Measurements from ENCODE around the gene BAZ1B. TPM values are rescaled to one million over a fixed set of nuclear protein-coding genes. Genes with fewer than 3 reads are reported as not detected.

Gene BAZ1B
- total and polyA plus RNA-seq, 2 of the 4 experiments (the other 2 are of a cell fraction) = 20.2 to 45.0 TPM

GRCh38 chr7:73565675-73566340 lies 43.7 kb upstream of the BAZ1B start:
- no peak overlapping the region for H4K8ac ChIP-seq (ENCODE audit: low read depth in 2 of 2, low read length in 2 of 2)
- dilution Hi-C loops (cut with HindIII; ENCODE audit: low sequenced_read_pairs, unreplicated experiment) (no loop called here), in situ Hi-C loops (cut with MboI; ENCODE audit: low sequenced_read_pairs) (no loop called here), intact Hi-C loops (cut with micrococcal nuclease) (no loop called here)
- H2AFZ ChIP-seq (replicated peaks; ENCODE audit: low read length, poor library complexity) = no peak overlapping the region
- no peak overlapping the region for H3K56ac ChIP-seq (ENCODE audit: extremely low read depth, insufficient read depth, low read length)
- H2BK15ac ChIP-seq (ENCODE audit: low read depth, low read length) = no peak overlapping the region
- H4K91ac ChIP-seq (ENCODE audit: insufficient read depth, low read depth, low read length) = no peak overlapping the region
- H2BK20ac ChIP-seq (ENCODE audit: low read depth, low read length) = no peak overlapping the region
- 0 out of 2 replicates have a peak, but pooled peaks cover 2% of the 10 kb centered on the region for H3K4me1 ChIP-seq (ENCODE audit: control insufficient read depth, insufficient read depth, low read length)
- ChIA-PET POLR2A (ENCODE audit: unreplicated experiment) (no interaction called here), CTCF (no interaction called here)
- ATAC-seq (ENCODE audit: low read depth) (no peak), DNase-seq (no peak)
- H2BK120ac ChIP-seq (ENCODE audit: low read depth, low read length) = no peak overlapping the region
- no peak overlapping the region for H2AK5ac ChIP-seq (ENCODE audit: low read depth, low read length)
- BruUV-seq (replicated peaks) = no TSS peak
- no peaks in the 10 kb centered on the region for H3K27me3 ChIP-seq (ENCODE audit: control insufficient read depth, insufficient read depth, low read length)
- H2BK5ac ChIP-seq (ENCODE audit: low read depth, low read length, poor library complexity, severe bottlenecking) = no peak overlapping the region
- H3K27ac ChIP-seq (ENCODE audit: insufficient read depth, low read length) = no peak overlapping the region
- no peak overlapping the region for H3K18ac ChIP-seq (ENCODE audit: low read depth, low read length)
- 0 out of 2 replicates have a peak, but pooled peaks cover 3% of the 10 kb centered on the region for H4K20me1 ChIP-seq (ENCODE audit: insufficient read depth, low read length)
- H3K4me3 ChIP-seq (ENCODE audit: insufficient read depth, low read depth, low read length) = no peak overlapping the region
- no peaks in the 10 kb centered on the region for H3K9me3 ChIP-seq (ENCODE audit: control insufficient read depth, insufficient read depth, low read length)
- no peak overlapping the region for H3K9ac ChIP-seq (ENCODE audit: low read depth, low read length)
- H3K9me1 ChIP-seq (ENCODE audit: insufficient read depth, low read length) = peaks cover 13% of the 10 kb centered on the region
- H2AK9ac ChIP-seq (replicated peaks; ENCODE audit: low read depth, low read length, poor library complexity) = no peak overlapping the region
- H3K36me3 ChIP-seq (ENCODE audit: control insufficient read depth, insufficient read depth, low read length) = peaks cover 15% of the 10 kb centered on the region
- H3K79me1 ChIP-seq (ENCODE audit: low read depth in 1 of 2, low read length in 2 of 2) = peaks cover 0 to 2% of the 10 kb centered on the region in 2 experiments; a peak in 2 of 4 replicates
- WGBS, 2 experiments (ENCODE audit: extremely low coverage in 2 of 2, insufficient read length in 1 of 2) = no CpG with 5 or more reads among the region's 7 CpGs
- no peak overlapping the region for H4K5ac ChIP-seq (ENCODE audit: low read depth, low read length)
- TF ChIP-seq CEBPB (IDR thresholded peaks at IDR 0.05; ENCODE audit: low read depth, low read length) (peak; percentile 43; the same call in 1 of the 2 replicates), MAZ (IDR thresholded peaks at IDR 0.05; ENCODE audit: borderline replicate concordance, low read depth, low read length) (no peak)
- H3K23ac ChIP-seq (ENCODE audit: low read depth, low read length) = no peak overlapping the region
- H3K4me2 ChIP-seq (ENCODE audit: low read depth, low read length) = 0 out of 2 replicates have a peak overlapping the region, but pooled peaks have one; percentile 7
- H3K14ac ChIP-seq (replicated peaks; ENCODE audit: low read depth, low read length) = no peak overlapping the region
- H3K4ac ChIP-seq (ENCODE audit: low read depth, low read length) = no peak overlapping the region
